Measurements from ENCODE around the gene FADS3.
"Not testable (repeated sequence)": the region's sequence is repeated elsewhere in the genome, so short reads cannot be mapped to it uniquely, and the experiment has no call there.

FADS3 gene

GRCh38 chr11:61885166-61885778 lies 6.1 kb downstream of the FADS3 start:
- DNase-seq (ENCODE audit: low read depth) = no peak
- TF ChIP-seq CTCF (IDR thresholded peaks at IDR 0.05; ENCODE audit: low read depth, low read length, missing control alignments) = no peak
- H3K4me3 ChIP-seq (ENCODE audit: low read depth, low read length) = no peak overlapping the region

- H3K4me3 ChIP-seq (ENCODE audit: low read depth, low read length) = no peak overlapping the region
- DNase-seq (ENCODE audit: low read depth) = no peak
- TF ChIP-seq CTCF (IDR thresholded peaks at IDR 0.05; ENCODE audit: low read depth, low read length, missing control alignments) = no peak
Measured at GRCh38 chr11:61883947-61884346, 7.4 kb downstream of the FADS3 start.

GRCh38 chr11:61883327-61883726 lies 8.0 kb downstream of the FADS3 start:
- no peak overlapping the region for H3K4me3 ChIP-seq (ENCODE audit: low read depth, low read length)
- DNase-seq (ENCODE audit: low read depth) = no peak
- no peak for TF ChIP-seq CTCF (IDR thresholded peaks at IDR 0.05; ENCODE audit: low read depth, low read length, missing control alignments)

GRCh38 chr11:61882879-61883278 lies 8.5 kb downstream of the FADS3 start:
- H3K4me3 ChIP-seq (ENCODE audit: low read depth, low read length) = no peak overlapping the region
- no peak for DNase-seq (ENCODE audit: low read depth)
- TF ChIP-seq CTCF (IDR thresholded peaks at IDR 0.05; ENCODE audit: low read depth, low read length, missing control alignments) = no peak

GRCh38 chr11:61882267-61882666 lies 9.1 kb downstream of the FADS3 start:
- DNase-seq (ENCODE audit: low read depth); H3K4me3 ChIP-seq (ENCODE audit: low read depth, low read length): not testable (repeated sequence)

- H3K4me3 ChIP-seq (ENCODE audit: low read depth, low read length) = no peak overlapping the region
- no peak for TF ChIP-seq CTCF (IDR thresholded peaks at IDR 0.05; ENCODE audit: low read depth, low read length, missing control alignments)
- no peak for DNase-seq (ENCODE audit: low read depth)
Measured at GRCh38 chr11:61881397-61881796, 9.9 kb downstream of the FADS3 start.

GRCh38 chr11:61880454-61880853 lies 10.9 kb downstream of the FADS3 start:
- no peak overlapping the region for H3K4me3 ChIP-seq (ENCODE audit: low read depth, low read length)
- no peak for DNase-seq (ENCODE audit: low read depth)

More at GRCh38 chr11:61880454-61880853, 10.9 kb downstream of the FADS3 start:
- TF ChIP-seq CTCF (IDR thresholded peaks at IDR 0.05; ENCODE audit: low read depth, low read length, missing control alignments) = no peak
